ENCODE results near the gene CLRN3. TPM values are rescaled to one million over a fixed set of nuclear protein-coding genes. Genes with fewer than 3 reads are reported as not detected.

Gene CLRN3
- total RNA-seq, 1 donor from 2014 or later: not detected

DNA sequence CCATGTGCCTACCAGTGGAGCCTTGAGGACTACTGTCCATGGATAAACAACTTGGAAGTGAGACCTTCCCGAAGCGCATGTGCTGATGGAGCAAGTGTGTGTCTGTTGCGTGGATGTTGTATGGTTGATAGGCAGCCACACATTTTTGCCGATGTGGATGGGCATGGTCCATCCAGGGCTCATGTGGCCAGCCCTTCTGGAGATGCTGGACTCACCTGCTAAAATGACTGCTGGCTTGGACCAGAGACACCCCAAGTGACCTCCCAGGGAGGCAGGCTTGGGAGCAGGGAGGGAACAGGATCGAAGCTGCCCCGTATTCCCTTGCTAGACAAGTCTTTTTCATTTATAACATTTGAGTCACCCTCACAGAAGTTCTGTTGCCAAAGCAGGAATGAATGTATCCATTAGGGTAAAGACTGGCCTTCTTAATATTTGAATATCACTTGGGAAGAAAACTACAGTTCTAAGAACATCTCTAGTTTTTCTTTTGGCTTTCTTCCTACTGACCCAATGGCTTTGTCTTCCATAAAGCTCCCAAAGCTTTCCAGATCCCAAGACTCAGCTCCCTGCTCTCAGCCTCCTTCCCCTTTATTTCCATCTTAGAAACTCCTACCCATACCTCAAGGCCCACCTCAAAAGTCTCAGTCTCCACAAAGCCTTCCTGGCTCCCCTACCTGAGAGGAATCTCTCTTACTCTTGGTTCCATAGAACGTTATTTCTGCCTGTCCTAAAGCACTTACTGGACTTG is 17.1 kb upstream of the CLRN3 start:
- Histone ChIP-seq H3K4me2 (ENCODE audit: low read length) (no peak overlapping the region), H3K9ac (ENCODE audit: low read length) (no peak overlapping the region), H3K4me1 (ENCODE audit: insufficient read depth, low read length) (peaks cover 24% of the 10 kb centered on the region), H3K27me3 (ENCODE audit: insufficient read depth, low read length) (no peaks in the 10 kb centered on the region), H2AFZ (ENCODE audit: low read depth, low read length) (no peak overlapping the region), H3K9me3 (ENCODE audit: insufficient read depth, low read depth, low read length) (no peaks in the 10 kb centered on the region), H3K27ac (ENCODE audit: low read depth, low read length) (no peak overlapping the region), H3K36me3 (ENCODE audit: insufficient read depth, low read length) (no peaks in the 10 kb centered on the region), H4K20me1 (ENCODE audit: insufficient read depth, low read length) (no peaks in the 10 kb centered on the region), H3K4me3 (ENCODE audit: insufficient read depth, low read depth, low read length) (no peak overlapping the region), H3K79me2 (ENCODE audit: insufficient read depth, low read length) (peaks cover 57% of the 10 kb centered on the region)
- TF ChIP-seq, protein P1, sequence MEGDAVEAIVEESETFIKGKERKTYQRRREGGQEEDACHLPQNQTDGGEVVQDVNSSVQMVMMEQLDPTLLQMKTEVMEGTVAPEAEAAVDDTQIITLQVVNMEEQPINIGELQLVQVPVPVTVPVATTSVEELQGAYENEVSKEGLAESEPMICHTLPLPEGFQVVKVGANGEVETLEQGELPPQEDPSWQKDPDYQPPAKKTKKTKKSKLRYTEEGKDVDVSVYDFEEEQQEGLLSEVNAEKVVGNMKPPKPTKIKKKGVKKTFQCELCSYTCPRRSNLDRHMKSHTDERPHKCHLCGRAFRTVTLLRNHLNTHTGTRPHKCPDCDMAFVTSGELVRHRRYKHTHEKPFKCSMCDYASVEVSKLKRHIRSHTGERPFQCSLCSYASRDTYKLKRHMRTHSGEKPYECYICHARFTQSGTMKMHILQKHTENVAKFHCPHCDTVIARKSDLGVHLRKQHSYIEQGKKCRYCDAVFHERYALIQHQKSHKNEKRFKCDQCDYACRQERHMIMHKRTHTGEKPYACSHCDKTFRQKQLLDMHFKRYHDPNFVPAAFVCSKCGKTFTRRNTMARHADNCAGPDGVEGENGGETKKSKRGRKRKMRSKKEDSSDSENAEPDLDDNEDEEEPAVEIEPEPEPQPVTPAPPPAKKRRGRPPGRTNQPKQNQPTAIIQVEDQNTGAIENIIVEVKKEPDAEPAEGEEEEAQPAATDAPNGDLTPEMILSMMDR (IDR thresholded peaks at IDR 0.05; ENCODE audit: insufficient read depth, low read depth, low read length): no peak
- no peak for TF ChIP-seq EZH2 (IDR thresholded peaks at IDR 0.05; ENCODE audit: insufficient read depth, low read length)
- Mint-ChIP-seq H3K27ac (ENCODE audit: unreplicated experiment) (peak overlapping the region; percentile 71), H3K36me3 (ENCODE audit: low read depth, unreplicated experiment) (peaks cover 2% of the 10 kb centered on the region), H3K4me1 (ENCODE audit: low read depth, unreplicated experiment) (peaks cover 28% of the 10 kb centered on the region), H3K9me3 (ENCODE audit: unreplicated experiment) (no peaks in the 10 kb centered on the region), H3K27me3 (ENCODE audit: low read depth, unreplicated experiment) (peaks cover 7% of the 10 kb centered on the region), H3K4me3 (ENCODE audit: unreplicated experiment) (no peak overlapping the region)
- FAIRE-seq (no peak), DNase-seq (ENCODE audit: low read depth) (no peak)

DNA sequence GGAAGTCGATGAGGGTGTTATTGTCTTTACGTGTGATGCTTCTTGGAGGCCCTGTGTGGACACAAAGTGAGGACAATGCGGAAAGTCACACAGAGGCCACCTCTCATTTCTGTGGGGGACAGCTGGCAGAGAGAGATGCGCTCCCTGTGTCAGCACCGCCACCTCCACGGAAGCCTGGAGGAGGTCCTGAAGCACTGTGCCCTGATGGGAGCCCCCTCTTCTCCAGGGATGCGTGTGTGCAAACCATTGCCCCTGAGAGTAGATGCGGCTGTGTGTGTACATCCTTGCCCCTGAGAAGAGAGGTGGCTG is 16.2 kb upstream of the CLRN3 start:
- H3K27ac Mint-ChIP-seq (ENCODE audit: unreplicated experiment): peak overlapping the region; percentile 73
- no peak overlapping the region for H2AFZ ChIP-seq (ENCODE audit: low read depth, low read length)
- H3K4me2 ChIP-seq (ENCODE audit: low read length): peak overlapping the region; percentile 85
- peak overlapping the region; percentile 51 for H3K27ac ChIP-seq (ENCODE audit: low read depth, low read length)
- peak overlapping the region; percentile 87 for H3K4me3 Mint-ChIP-seq (ENCODE audit: unreplicated experiment)
- no peaks in the 10 kb centered on the region for H3K9me3 Mint-ChIP-seq (ENCODE audit: unreplicated experiment)
- peaks cover 25% of the 10 kb centered on the region for H3K4me1 Mint-ChIP-seq (ENCODE audit: low read depth, unreplicated experiment)
- no peak for TF ChIP-seq EZH2 (IDR thresholded peaks at IDR 0.05; ENCODE audit: insufficient read depth, low read length)
- TF ChIP-seq, protein P1 (IDR thresholded peaks at IDR 0.05; ENCODE audit: insufficient read depth, low read depth, low read length): no peak
- DNase-seq (ENCODE audit: low read depth): no peak
- H3K27me3 Mint-ChIP-seq (ENCODE audit: low read depth, unreplicated experiment): peaks cover 13% of the 10 kb centered on the region
- no peaks in the 10 kb centered on the region for H3K9me3 ChIP-seq (ENCODE audit: insufficient read depth, low read depth, low read length)
- H4K20me1 ChIP-seq (ENCODE audit: insufficient read depth, low read length): no peaks in the 10 kb centered on the region
- no peaks in the 10 kb centered on the region for H3K36me3 ChIP-seq (ENCODE audit: insufficient read depth, low read length)
- no peak for FAIRE-seq
- H3K36me3 Mint-ChIP-seq (ENCODE audit: low read depth, unreplicated experiment): no peaks in the 10 kb centered on the region
- no peak overlapping the region for H3K4me3 ChIP-seq (ENCODE audit: insufficient read depth, low read depth, low read length)
- no peaks in the 10 kb centered on the region for H3K27me3 ChIP-seq (ENCODE audit: insufficient read depth, low read length)
- H3K9ac ChIP-seq (ENCODE audit: low read length): peak overlapping the region; percentile 19
- peaks cover 24% of the 10 kb centered on the region for H3K4me1 ChIP-seq (ENCODE audit: insufficient read depth, low read length)
- H3K79me2 ChIP-seq (ENCODE audit: insufficient read depth, low read length): peaks cover 53% of the 10 kb centered on the region

Data from astrocyte (in vitro differentiated cells and primary cell).